Measurements from ENCODE around the gene VPS36. TPM values are rescaled to one million over a fixed set of nuclear protein-coding genes. Genes with fewer than 3 reads are reported as not detected.
A peak's percentile ranks its signal among the peaks of the same experiment; 100 is the strongest.

Gene VPS36
- total RNA-seq, 2 experiments from 2014 or later: 30.6 to 35.9 TPM

- Histone ChIP-seq H3K4me2 (ENCODE audit: low read length) (peak overlapping the region; percentile 64), H3K79me2 (ENCODE audit: insufficient read depth, low read depth, low read length) (peaks cover 24% of the 10 kb centered on the region; the same call in 1 of the 2 replicates), H2AFZ (ENCODE audit: low read length) (peak overlapping the region; percentile 25; the same call in 1 of the 2 replicates), H3K4me3 (ENCODE audit: low read depth, low read length, poor library complexity, severe bottlenecking) (peak overlapping the region; percentile 75), H3K9me3 (ENCODE audit: low read length) (no peaks in the 10 kb centered on the region), H3K9me2 (ENCODE audit: insufficient read depth, low read length) (no peaks in the 10 kb centered on the region), H3K4me1 (ENCODE audit: insufficient read depth, low read length, poor library complexity, severe bottlenecking) (peaks cover 28% of the 10 kb centered on the region), H3K27ac (ENCODE audit: low read depth, low read length, poor library complexity, severe bottlenecking) (no peak overlapping the region), H4K20me1 (ENCODE audit: insufficient read depth, low read length) (0 out of 2 replicates have a peak, but pooled peaks cover 5% of the 10 kb centered on the region), H3K36me3 (ENCODE audit: insufficient read depth, low read length) (no peaks in the 10 kb centered on the region)
- intact Hi-C loops (cut with micrococcal nuclease; ENCODE audit: unreplicated experiment): loop anchor here (1.0 to 10.0 kb wide), 5 partner anchors 107 to 998 kb away; partner anchors contain the start of genes INTS6 and NEK3
- ChIA-PET POLR2A (interaction anchor here (1.1 kb wide), 2 partner anchors 8 to 14 kb away, joined by 4 to 6 read pairs; no protein-coding TSS in a partner anchor), CTCF (ENCODE audit: unreplicated experiment) (interaction anchor here (0.6 to 0.7 kb wide), 2 partner anchors 105 to 112 kb away, joined by 3 to 4 read pairs; no protein-coding TSS in a partner anchor)
- DNase-seq (ENCODE audit: low spot score): no peak
- no TSS peak for BruUV-seq (replicated peaks)
- no peak for TF ChIP-seq EZH2phosphoT487 (IDR thresholded peaks at IDR 0.05; ENCODE audit: borderline replicate concordance, low read depth, low read length)
- TF ChIP-seq, protein P1, sequence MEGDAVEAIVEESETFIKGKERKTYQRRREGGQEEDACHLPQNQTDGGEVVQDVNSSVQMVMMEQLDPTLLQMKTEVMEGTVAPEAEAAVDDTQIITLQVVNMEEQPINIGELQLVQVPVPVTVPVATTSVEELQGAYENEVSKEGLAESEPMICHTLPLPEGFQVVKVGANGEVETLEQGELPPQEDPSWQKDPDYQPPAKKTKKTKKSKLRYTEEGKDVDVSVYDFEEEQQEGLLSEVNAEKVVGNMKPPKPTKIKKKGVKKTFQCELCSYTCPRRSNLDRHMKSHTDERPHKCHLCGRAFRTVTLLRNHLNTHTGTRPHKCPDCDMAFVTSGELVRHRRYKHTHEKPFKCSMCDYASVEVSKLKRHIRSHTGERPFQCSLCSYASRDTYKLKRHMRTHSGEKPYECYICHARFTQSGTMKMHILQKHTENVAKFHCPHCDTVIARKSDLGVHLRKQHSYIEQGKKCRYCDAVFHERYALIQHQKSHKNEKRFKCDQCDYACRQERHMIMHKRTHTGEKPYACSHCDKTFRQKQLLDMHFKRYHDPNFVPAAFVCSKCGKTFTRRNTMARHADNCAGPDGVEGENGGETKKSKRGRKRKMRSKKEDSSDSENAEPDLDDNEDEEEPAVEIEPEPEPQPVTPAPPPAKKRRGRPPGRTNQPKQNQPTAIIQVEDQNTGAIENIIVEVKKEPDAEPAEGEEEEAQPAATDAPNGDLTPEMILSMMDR (conservative IDR thresholded peaks at IDR 0.05; ENCODE audit: low read length): no peak; the same call in 1 of the 2 replicates
Measured at GRCh38 chr13:52450793-52451116, 321 bp upstream of the VPS36 start.

- peak overlapping the region; percentile 75 for H3K4me3 ChIP-seq (ENCODE audit: low read depth, low read length, poor library complexity, severe bottlenecking)
Measured at GRCh38 chr13:52449331-52450011, 963 bp downstream of the VPS36 start.

More at GRCh38 chr13:52449331-52450011, 963 bp downstream of the VPS36 start:
- ChIA-PET CTCF (ENCODE audit: unreplicated experiment) (no interaction called here), POLR2A (no interaction called here)
- peak overlapping the region; percentile 93 for H3K4me2 ChIP-seq (ENCODE audit: low read length)
- no peaks in the 10 kb centered on the region for H3K9me2 ChIP-seq (ENCODE audit: insufficient read depth, low read length)
- peak overlapping the region; percentile 45 for H2AFZ ChIP-seq (ENCODE audit: low read length)
- no peak overlapping the region for H3K27ac ChIP-seq (ENCODE audit: low read depth, low read length, poor library complexity, severe bottlenecking)
- BruUV-seq (replicated peaks): TSS peak; percentile 67
- peak; percentile 14 for DNase-seq (ENCODE audit: low spot score)
- no peak for TF ChIP-seq EZH2phosphoT487 (IDR thresholded peaks at IDR 0.05; ENCODE audit: borderline replicate concordance, low read depth, low read length)
- TF ChIP-seq, protein P1 (conservative IDR thresholded peaks at IDR 0.05; ENCODE audit: low read length): no peak
- intact Hi-C loops (cut with micrococcal nuclease; ENCODE audit: unreplicated experiment): loop anchor here (1.0 to 10.0 kb wide), 5 partner anchors 106 to 997 kb away; partner anchors contain the start of genes INTS6 and NEK3
- H3K36me3 ChIP-seq (ENCODE audit: insufficient read depth, low read length): no peaks in the 10 kb centered on the region
- H3K9me3 ChIP-seq (ENCODE audit: low read length): no peaks in the 10 kb centered on the region
- peaks cover 28% of the 10 kb centered on the region for H3K4me1 ChIP-seq (ENCODE audit: insufficient read depth, low read length, poor library complexity, severe bottlenecking)
- 0 out of 2 replicates have a peak, but pooled peaks cover 5% of the 10 kb centered on the region for H4K20me1 ChIP-seq (ENCODE audit: insufficient read depth, low read length)
- H3K79me2 ChIP-seq (ENCODE audit: insufficient read depth, low read depth, low read length): peaks cover 21% of the 10 kb centered on the region; the same call in 1 of the 2 replicates

Data from OCI-LY7 (cell line).